Measurements from ENCODE around the gene EIF2S2. TPM values are rescaled to one million over a fixed set of nuclear protein-coding genes. Genes with fewer than 3 reads are reported as not detected.

EIF2S2 gene
- total and polyA plus RNA-seq, 2 donors (not counting 1 experiment from before 2014, with no cell fraction given), result 108 to 140 TPM

DNA sequence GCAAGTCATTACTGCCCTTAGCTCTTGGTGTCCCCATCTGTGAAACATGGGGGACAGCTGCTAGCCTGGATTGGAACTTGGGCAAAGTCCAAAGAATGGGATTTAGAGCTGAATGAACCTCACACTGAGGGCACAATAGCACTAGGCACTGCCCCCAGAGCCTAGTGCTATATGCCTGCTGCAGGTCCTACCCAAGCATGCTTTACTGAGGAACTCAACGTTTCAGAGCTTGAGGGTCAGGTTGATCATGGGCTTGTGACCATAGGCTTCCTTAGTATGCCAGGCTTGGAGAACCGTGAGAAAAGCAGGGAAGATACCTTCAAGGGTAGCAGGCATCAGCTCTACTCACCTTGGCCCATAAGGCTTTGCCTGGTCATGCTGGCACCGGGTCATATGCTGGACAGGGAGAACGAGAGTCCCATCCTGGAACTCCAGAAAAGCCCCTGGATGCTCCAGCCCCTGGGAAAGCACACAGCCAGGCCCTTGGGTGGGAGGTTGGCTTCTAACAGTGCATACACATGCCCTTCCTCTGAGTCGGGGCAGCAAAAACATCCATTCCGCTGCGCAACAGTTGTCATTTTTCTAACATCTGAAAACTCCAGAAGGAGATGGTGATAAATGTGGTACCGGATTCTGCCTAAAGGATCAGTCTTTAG, 29.7 kb downstream of the EIF2S2 start:
- no peak overlapping the region for H3K9ac ChIP-seq (ENCODE audit: insufficient read depth, low read length)
- TF ChIP-seq, protein P1, sequence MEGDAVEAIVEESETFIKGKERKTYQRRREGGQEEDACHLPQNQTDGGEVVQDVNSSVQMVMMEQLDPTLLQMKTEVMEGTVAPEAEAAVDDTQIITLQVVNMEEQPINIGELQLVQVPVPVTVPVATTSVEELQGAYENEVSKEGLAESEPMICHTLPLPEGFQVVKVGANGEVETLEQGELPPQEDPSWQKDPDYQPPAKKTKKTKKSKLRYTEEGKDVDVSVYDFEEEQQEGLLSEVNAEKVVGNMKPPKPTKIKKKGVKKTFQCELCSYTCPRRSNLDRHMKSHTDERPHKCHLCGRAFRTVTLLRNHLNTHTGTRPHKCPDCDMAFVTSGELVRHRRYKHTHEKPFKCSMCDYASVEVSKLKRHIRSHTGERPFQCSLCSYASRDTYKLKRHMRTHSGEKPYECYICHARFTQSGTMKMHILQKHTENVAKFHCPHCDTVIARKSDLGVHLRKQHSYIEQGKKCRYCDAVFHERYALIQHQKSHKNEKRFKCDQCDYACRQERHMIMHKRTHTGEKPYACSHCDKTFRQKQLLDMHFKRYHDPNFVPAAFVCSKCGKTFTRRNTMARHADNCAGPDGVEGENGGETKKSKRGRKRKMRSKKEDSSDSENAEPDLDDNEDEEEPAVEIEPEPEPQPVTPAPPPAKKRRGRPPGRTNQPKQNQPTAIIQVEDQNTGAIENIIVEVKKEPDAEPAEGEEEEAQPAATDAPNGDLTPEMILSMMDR (conservative IDR thresholded peaks at IDR 0.05 in 1 of 2, IDR thresholded peaks at IDR 0.05 in 1 of 2; ENCODE audit: low read depth in 1 of 2, low read length in 2 of 2), result no peak
- no peak for TF ChIP-seq EZH2 (IDR thresholded peaks at IDR 0.05; ENCODE audit: low read length, missing control alignments)
- H3K27me3 ChIP-seq (ENCODE audit: control insufficient read depth, insufficient read depth, low read length), result no peaks in the 10 kb centered on the region
- no peak overlapping the region for H2AFZ ChIP-seq (ENCODE audit: low read length)
- no peaks in the 10 kb centered on the region for H3K9me3 ChIP-seq (ENCODE audit: control insufficient read depth, insufficient read depth, low read depth, low read length)
- H3K4me1 ChIP-seq (ENCODE audit: control insufficient read depth, extremely low read depth, insufficient read depth, low read length), result peaks cover 6% of the 10 kb centered on the region
- H4K20me1 ChIP-seq (ENCODE audit: control insufficient read depth, extremely low read depth, insufficient read depth, low read length), result peaks cover 3% of the 10 kb centered on the region
- no peaks in the 10 kb centered on the region for H3K79me2 ChIP-seq (ENCODE audit: control insufficient read depth, insufficient read depth, low read length)
- DNase-seq (ENCODE audit: low read depth in 2 of 2), result no peak
- no peak overlapping the region for H3K4me2 ChIP-seq (ENCODE audit: extremely low read depth, insufficient read depth, low read length)
- H3K4me3 ChIP-seq (replicated peaks in 1 of 4; ENCODE audit: control extremely low read depth in 1 of 4, insufficient read depth in 1 of 4, low read depth in 3 of 4, low read length in 4 of 4), result no peak overlapping the region
- H3K36me3 ChIP-seq (ENCODE audit: control insufficient read depth, insufficient read depth, low read length), result peaks cover 12% of the 10 kb centered on the region
- peak overlapping the region; percentile 17 for H3K27ac ChIP-seq (ENCODE audit: insufficient read depth, low read length)

DNA sequence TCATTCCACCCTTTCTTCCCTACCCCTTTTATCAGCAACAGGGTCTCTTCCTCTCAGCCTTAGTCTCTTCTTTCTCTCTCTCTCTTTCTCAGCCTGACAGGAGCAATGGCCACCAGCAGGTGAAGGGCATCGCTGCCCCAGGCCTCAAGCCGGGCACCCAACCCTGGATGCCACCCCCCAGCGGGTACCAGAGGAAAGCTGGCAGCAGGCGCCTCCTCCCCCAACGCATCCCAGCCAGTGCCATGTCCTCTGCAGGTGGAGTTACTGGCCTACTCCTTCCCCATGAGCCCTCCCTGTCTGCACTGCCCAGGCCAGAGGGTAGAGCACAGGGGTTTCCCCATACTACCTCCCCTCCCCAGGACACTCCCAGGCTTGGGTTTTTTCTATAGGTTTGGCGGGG, 32.2 kb downstream of the EIF2S2 start:
- H3K4me3 ChIP-seq (replicated peaks in 1 of 4; ENCODE audit: control extremely low read depth in 1 of 4, insufficient read depth in 1 of 4, low read depth in 3 of 4, low read length in 4 of 4), result no peak overlapping the region
- peaks cover 6% of the 10 kb centered on the region for H3K4me1 ChIP-seq (ENCODE audit: control insufficient read depth, extremely low read depth, insufficient read depth, low read length)
- H3K4me2 ChIP-seq (ENCODE audit: extremely low read depth, insufficient read depth, low read length), result no peak overlapping the region
- peaks cover 3% of the 10 kb centered on the region for H4K20me1 ChIP-seq (ENCODE audit: control insufficient read depth, extremely low read depth, insufficient read depth, low read length)
- H3K9ac ChIP-seq (ENCODE audit: insufficient read depth, low read length), result no peak overlapping the region
- H2AFZ ChIP-seq (ENCODE audit: low read length), result no peak overlapping the region
- H3K79me2 ChIP-seq (ENCODE audit: control insufficient read depth, insufficient read depth, low read length), result no peaks in the 10 kb centered on the region
- H3K9me3 ChIP-seq (ENCODE audit: control insufficient read depth, insufficient read depth, low read depth, low read length), result no peaks in the 10 kb centered on the region
- no peaks in the 10 kb centered on the region for H3K27me3 ChIP-seq (ENCODE audit: control insufficient read depth, insufficient read depth, low read length)
- TF ChIP-seq, protein P1 (conservative IDR thresholded peaks at IDR 0.05 in 1 of 2, IDR thresholded peaks at IDR 0.05 in 1 of 2; ENCODE audit: low read depth in 1 of 2, low read length in 2 of 2), result no peak
- no peak for TF ChIP-seq EZH2 (IDR thresholded peaks at IDR 0.05; ENCODE audit: low read length, missing control alignments)
- no peak for DNase-seq (ENCODE audit: low read depth in 2 of 2)
- H3K36me3 ChIP-seq (ENCODE audit: control insufficient read depth, insufficient read depth, low read length), result peaks cover 7% of the 10 kb centered on the region
- H3K27ac ChIP-seq (ENCODE audit: insufficient read depth, low read length), result no peak overlapping the region

- Histone ChIP-seq H2AFZ (ENCODE audit: low read length) (no peak overlapping the region), H3K27me3 (ENCODE audit: control insufficient read depth, insufficient read depth, low read length) (no peaks in the 10 kb centered on the region), H3K4me2 (ENCODE audit: extremely low read depth, insufficient read depth, low read length) (no peak overlapping the region), H3K9ac (ENCODE audit: insufficient read depth, low read length) (no peak overlapping the region), H3K79me2 (ENCODE audit: control insufficient read depth, insufficient read depth, low read length) (no peaks in the 10 kb centered on the region), H3K4me3 (replicated peaks in 1 of 4; ENCODE audit: control extremely low read depth in 1 of 4, insufficient read depth in 1 of 4, low read depth in 3 of 4, low read length in 4 of 4) (no peak overlapping the region), H3K27ac (ENCODE audit: insufficient read depth, low read length) (no peak overlapping the region), H3K36me3 (ENCODE audit: control insufficient read depth, insufficient read depth, low read length) (peaks cover 9% of the 10 kb centered on the region), H3K4me1 (ENCODE audit: control insufficient read depth, extremely low read depth, insufficient read depth, low read length) (peaks cover 2% of the 10 kb centered on the region), H3K9me3 (ENCODE audit: control insufficient read depth, insufficient read depth, low read depth, low read length) (no peaks in the 10 kb centered on the region), H4K20me1 (ENCODE audit: control insufficient read depth, extremely low read depth, insufficient read depth, low read length) (peaks cover 2% of the 10 kb centered on the region)
- DNase-seq (ENCODE audit: low read depth in 2 of 2), result no peak
- no peak for TF ChIP-seq EZH2 (IDR thresholded peaks at IDR 0.05; ENCODE audit: low read length, missing control alignments)
- TF ChIP-seq, protein P1 (conservative IDR thresholded peaks at IDR 0.05 in 1 of 2, IDR thresholded peaks at IDR 0.05 in 1 of 2; ENCODE audit: low read depth in 1 of 2, low read length in 2 of 2), result no peak
Measured at GRCh38 chr20:34078540-34078939, 33.5 kb downstream of the EIF2S2 start.
